GM13977 (cell line): ENCODE data around the gene CLEC1A.
A peak's percentile ranks its signal among the peaks of the same experiment; 100 is the strongest.

ENCODE experiments used
- DNase-seq: peaks from one replicate; pipeline ENCODE4 v3.0.0; 2012; ENCODE audit warnings: low spot score
- in situ Hi-C: fragments of 300-500 bp; cut with MboI; formaldehyde crosslinking; loops from one replicate; pipeline ENCODE4 v1.12.0; 2022; ENCODE audit warnings: low sequenced_read_pairs, low pct_unique_long_range_greater_than_20kb, mixed read lengths, inconsistent platforms; ENCODE audit not compliant: unreplicated experiment
- TF ChIP-seq, protein P1 (sequence below): IDR thresholded peaks from 2 replicates; pipeline ENCODE4 v1.5.1; 2012; ENCODE audit warnings: mild to moderate bottlenecking, control low read depth; ENCODE audit not compliant: insufficient read depth; ENCODE audit errors: extremely low read depth, missing control alignments

CLEC1A gene

GRCh38 chr12:10042167-10042566 lies 56.6 kb downstream of the CLEC1A start:
- DNase-seq = no peak

GRCh38 chr12:10033783-10034545 lies 64.8 kb downstream of the CLEC1A start:
- TF ChIP-seq, protein P1, sequence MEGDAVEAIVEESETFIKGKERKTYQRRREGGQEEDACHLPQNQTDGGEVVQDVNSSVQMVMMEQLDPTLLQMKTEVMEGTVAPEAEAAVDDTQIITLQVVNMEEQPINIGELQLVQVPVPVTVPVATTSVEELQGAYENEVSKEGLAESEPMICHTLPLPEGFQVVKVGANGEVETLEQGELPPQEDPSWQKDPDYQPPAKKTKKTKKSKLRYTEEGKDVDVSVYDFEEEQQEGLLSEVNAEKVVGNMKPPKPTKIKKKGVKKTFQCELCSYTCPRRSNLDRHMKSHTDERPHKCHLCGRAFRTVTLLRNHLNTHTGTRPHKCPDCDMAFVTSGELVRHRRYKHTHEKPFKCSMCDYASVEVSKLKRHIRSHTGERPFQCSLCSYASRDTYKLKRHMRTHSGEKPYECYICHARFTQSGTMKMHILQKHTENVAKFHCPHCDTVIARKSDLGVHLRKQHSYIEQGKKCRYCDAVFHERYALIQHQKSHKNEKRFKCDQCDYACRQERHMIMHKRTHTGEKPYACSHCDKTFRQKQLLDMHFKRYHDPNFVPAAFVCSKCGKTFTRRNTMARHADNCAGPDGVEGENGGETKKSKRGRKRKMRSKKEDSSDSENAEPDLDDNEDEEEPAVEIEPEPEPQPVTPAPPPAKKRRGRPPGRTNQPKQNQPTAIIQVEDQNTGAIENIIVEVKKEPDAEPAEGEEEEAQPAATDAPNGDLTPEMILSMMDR = peak; percentile 49
- in situ Hi-C loops = loop anchor here (25.0 kb wide), 1 partner anchor 103 kb away; the partner anchor contains the start of gene CLEC7A
- peak; percentile 32 for DNase-seq

More at GRCh38 chr12:10042167-10042566, 56.6 kb downstream of the CLEC1A start:
- TF ChIP-seq, protein P1 = no peak
- in situ Hi-C loops = loop anchor here (25.0 kb wide), 1 partner anchor 95 kb away; the partner anchor contains the start of gene CLEC7A

DNA sequence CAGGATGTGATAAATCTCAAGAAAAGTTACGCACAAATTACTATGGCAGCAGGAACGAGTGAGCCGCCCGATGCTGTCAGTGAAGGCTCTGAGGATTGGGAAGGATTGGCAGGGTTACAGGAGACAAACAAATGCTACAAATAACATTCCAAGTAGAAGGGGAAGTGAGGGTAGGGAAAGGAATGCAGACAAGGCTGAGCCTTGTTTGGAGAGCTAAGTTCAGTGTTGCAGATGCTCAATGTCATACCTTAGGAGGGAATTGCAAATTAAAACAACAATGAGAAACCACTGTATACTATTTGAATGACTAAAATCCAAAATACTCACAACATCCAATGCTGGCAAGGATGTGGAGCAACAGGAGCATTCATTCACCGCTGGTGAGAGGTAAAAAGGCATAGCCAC lies 67.0 kb downstream of the CLEC1A start:
- in situ Hi-C loops = loop anchor here (25.0 kb wide), 1 partner anchor 106 kb away; the partner anchor contains the start of gene CLEC7A
- DNase-seq = no peak
- TF ChIP-seq, protein P1 = no peak

GRCh38 chr12:10031321-10031720 lies 67.5 kb downstream of the CLEC1A start:
- in situ Hi-C loops = loop anchor here (25.0 kb wide), 1 partner anchor 106 kb away; the partner anchor contains the start of gene CLEC7A
- DNase-seq = no peak
- TF ChIP-seq, protein P1 = no peak

DNA sequence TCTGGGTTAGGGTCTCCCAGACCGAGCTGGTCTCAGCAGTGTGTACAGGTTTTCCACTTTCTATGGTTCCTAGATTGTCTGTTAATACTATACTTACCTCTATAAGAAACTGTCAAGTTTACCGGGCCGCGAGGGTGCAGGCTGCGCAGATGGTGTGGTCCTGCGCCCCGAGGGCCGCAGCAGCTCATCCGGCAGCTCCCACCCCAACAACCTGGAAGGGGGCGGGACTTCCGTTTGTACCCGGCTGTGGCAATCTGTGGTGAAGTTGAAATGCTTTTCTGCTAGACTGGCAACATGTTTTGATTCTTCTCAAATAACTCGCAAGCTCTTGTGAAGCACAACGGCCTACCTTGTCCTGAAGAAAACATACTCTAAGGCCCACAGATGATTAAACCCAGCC lies 68.3 kb downstream of the CLEC1A start, which contains the start of gene CLEC9A:
CLEC9A (plus strand) TSS at position 237 of the 400 bp plus-strand sequence. CDS start 22,006 bp downstream, outside the sequence.
- DNase-seq = no peak
- TF ChIP-seq, protein P1 = no peak
- in situ Hi-C loops = loop anchor here (25.0 kb wide), 1 partner anchor 107 kb away; the partner anchor contains the start of gene CLEC7A

DNA sequence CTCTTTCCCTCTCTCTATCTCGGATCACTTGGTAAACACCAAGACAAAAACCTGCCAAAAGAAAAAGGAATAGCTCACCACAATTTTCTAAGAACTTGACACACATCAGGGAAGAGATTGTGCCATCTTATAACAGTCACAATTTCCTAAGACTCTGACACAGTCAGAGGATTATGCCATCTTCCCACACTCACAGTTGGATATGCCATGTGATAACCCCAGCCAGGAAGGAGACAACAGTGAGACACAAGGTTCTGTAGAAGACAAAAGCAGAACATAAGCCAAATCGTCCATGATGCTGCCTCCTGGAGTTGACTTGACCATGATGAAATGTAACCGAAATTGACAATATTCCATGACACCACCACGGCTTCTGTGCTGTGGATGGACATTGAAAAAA lies 71.1 kb downstream of the CLEC1A start:
- TF ChIP-seq, protein P1 = no peak
- no peak for DNase-seq
- in situ Hi-C loops = loop anchor here (25.0 kb wide), 1 partner anchor 110 kb away; the partner anchor contains the start of gene CLEC7A
